ENCODE results near the gene KRT80.

KRT80 gene

DNA sequence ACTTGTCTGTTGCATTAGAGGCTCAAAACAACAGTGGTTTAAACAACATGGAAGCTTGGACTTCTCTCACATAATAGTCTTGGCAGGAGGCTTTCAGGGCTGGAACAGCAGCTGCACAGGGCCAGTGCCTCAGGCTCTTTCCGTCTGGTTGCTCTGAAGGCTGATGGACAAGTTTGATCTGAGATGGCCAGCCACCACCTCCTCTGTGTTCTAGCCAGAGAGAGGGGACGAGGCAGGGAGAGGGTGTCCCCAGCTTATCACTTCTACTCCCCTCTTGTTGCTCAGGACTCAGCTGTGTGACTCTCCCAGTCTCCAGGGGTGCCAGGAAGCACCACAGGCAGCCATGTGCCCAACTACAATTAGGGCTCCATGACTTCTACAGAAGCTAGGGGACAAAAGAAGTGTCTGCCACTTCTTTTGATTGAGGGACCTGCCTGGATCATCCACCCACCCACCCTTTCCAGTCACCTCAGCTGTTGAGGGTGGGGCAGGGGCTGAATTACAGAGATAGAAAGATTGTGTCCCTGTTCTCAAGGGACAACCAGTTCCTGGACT, 65.7 kb downstream of the KRT80 start:
- Histone ChIP-seq H2AFZ (ENCODE audit: insufficient read depth, low read length, poor library complexity) (no peak overlapping the region), H3K9ac (ENCODE audit: low read length) (no peak overlapping the region), H3K27me3 (ENCODE audit: insufficient read depth, low read length) (no peaks in the 10 kb centered on the region), H2BK5ac (ENCODE audit: low read depth, low read length, poor library complexity) (no peak overlapping the region), H3K4me1 (ENCODE audit: control insufficient read depth in 1 of 2, insufficient read depth in 2 of 2, low read length in 2 of 2) (peaks cover 10 to 14% of the 10 kb centered on the region in 2 experiments), H2AK5ac (ENCODE audit: low read length) (no peak overlapping the region), H3K36me3 (ENCODE audit: control insufficient read depth in 1 of 2, insufficient read depth in 2 of 2, low read length in 2 of 2) (no peaks in the 10 kb centered on the region), H3K4ac (ENCODE audit: low read depth, low read length) (no peak overlapping the region), H4K12ac (ENCODE audit: low read depth, low read length) (no peak overlapping the region), H3K79me2 (ENCODE audit: control insufficient read depth, insufficient read depth, low read length, poor library complexity) (no peaks in the 10 kb centered on the region), H4K8ac (ENCODE audit: low read depth, low read length) (no peak overlapping the region), H3K18ac (ENCODE audit: low read length) (no peak overlapping the region), H3K14ac (ENCODE audit: low read length) (no peak overlapping the region), H3K27ac (ENCODE audit: low read depth, low read length) (no peak overlapping the region), H3K23ac (ENCODE audit: low read length) (no peak overlapping the region), H3K4me3 (ENCODE audit: low read depth, low read length) (no peak overlapping the region), H3K79me1 (ENCODE audit: low read length) (no peaks in the 10 kb centered on the region), H3K4me2 (ENCODE audit: low read length) (no peak overlapping the region), H3K9me3 (ENCODE audit: insufficient read depth, low read depth, low read length) (no peaks in the 10 kb centered on the region), H4K91ac (ENCODE audit: low read depth, low read length) (no peak overlapping the region), H2BK120ac (ENCODE audit: insufficient read depth, low read length, poor library complexity) (no peak overlapping the region), H2BK12ac (ENCODE audit: low read length) (no peak overlapping the region)
- peak in 1 of 2 donors; percentile 29 for DNase-seq
- WGBS (ENCODE audit: extremely low coverage, insufficient coverage, insufficient read length): no CpG with 5 or more reads among the region's 2 CpGs

DNA sequence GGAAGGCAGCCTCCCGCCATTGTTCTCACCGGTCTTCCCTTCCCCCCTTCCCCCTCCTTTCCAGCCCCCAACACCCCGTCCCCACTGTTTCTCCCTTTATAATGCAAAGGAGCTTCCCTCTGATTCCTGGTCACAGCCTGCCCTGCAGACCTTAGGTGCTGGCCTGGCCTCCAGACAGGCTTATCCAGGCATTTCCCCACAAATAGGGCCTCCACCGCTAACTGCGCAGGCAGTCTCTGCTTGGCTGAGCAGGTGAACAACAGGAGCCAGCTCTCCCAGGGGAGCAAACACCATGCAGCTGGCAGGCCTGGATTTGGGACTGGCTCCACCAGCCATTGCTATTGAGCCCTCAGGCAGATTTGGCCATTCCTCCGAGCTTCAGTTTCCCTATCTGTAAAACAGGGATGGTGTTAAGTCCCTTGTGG, 66.3 kb downstream of the KRT80 start:
- H4K91ac ChIP-seq (ENCODE audit: low read depth, low read length): no peak overlapping the region
- H2BK12ac ChIP-seq (ENCODE audit: low read length): no peak overlapping the region
- H2BK120ac ChIP-seq (ENCODE audit: insufficient read depth, low read length, poor library complexity): no peak overlapping the region
- H3K4me3 ChIP-seq (ENCODE audit: low read depth, low read length): no peak overlapping the region
- H3K14ac ChIP-seq (ENCODE audit: low read length): no peak overlapping the region
- H3K4me1 ChIP-seq (ENCODE audit: control insufficient read depth in 1 of 2, insufficient read depth in 2 of 2, low read length in 2 of 2): peaks cover 10 to 14% of the 10 kb centered on the region in 2 experiments
- H3K18ac ChIP-seq (ENCODE audit: low read length): no peak overlapping the region
- no peak overlapping the region for H4K8ac ChIP-seq (ENCODE audit: low read depth, low read length)
- H3K36me3 ChIP-seq (ENCODE audit: control insufficient read depth in 1 of 2, insufficient read depth in 2 of 2, low read length in 2 of 2): no peaks in the 10 kb centered on the region
- H2AFZ ChIP-seq (ENCODE audit: insufficient read depth, low read length, poor library complexity): no peak overlapping the region
- H3K9me3 ChIP-seq (ENCODE audit: insufficient read depth, low read depth, low read length): no peaks in the 10 kb centered on the region
- no peak overlapping the region for H3K27ac ChIP-seq (ENCODE audit: low read depth, low read length)
- H3K4me2 ChIP-seq (ENCODE audit: low read length): no peak overlapping the region
- WGBS (ENCODE audit: extremely low coverage, insufficient coverage, insufficient read length): no CpG with 5 or more reads among the region's 6 CpGs
- no peak overlapping the region for H2AK5ac ChIP-seq (ENCODE audit: low read length)
- H3K9ac ChIP-seq (ENCODE audit: low read length): no peak overlapping the region
- H3K23ac ChIP-seq (ENCODE audit: low read length): no peak overlapping the region
- no peaks in the 10 kb centered on the region for H3K27me3 ChIP-seq (ENCODE audit: insufficient read depth, low read length)
- H3K79me2 ChIP-seq (ENCODE audit: control insufficient read depth, insufficient read depth, low read length, poor library complexity): no peaks in the 10 kb centered on the region
- H4K12ac ChIP-seq (ENCODE audit: low read depth, low read length): no peak overlapping the region
- H3K79me1 ChIP-seq (ENCODE audit: low read length): no peaks in the 10 kb centered on the region
- H3K4ac ChIP-seq (ENCODE audit: low read depth, low read length): no peak overlapping the region
- no peak for DNase-seq
- H2BK5ac ChIP-seq (ENCODE audit: low read depth, low read length, poor library complexity): no peak overlapping the region

DNA sequence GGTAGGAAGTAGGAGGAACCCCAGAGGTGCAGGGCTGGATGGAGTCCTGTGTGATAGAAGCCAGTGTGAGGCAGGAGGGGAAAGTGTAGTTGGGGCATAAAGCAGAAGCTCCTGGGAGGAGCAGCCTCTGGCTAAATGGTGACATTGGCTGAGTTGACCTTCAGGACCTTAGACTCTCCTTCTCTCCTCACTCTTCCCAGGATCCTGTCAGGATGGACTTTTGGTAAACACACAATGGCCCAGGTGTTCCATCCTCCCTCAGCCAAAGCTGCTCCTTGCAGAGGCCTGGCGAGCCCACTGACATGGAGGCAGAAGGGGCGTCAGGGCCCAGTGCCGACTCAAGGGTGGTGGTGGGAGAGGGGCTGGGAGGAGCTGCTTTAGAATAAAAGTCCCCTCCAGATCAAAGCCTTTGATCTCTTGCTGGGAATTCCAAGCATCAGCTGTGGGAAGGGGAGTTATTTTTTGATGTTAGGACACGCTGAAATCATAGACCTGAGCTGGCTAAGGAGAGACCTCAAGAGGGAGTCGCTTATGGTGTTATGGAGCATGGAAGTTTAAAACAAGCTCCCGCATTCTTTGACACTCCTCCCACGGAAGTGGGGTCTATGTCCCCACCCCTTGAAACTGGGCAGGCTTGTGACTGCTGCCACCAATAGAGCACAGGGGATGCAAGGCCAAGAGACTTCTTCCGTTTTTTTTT, 68.2 kb downstream of the KRT80 start:
- Histone ChIP-seq H3K79me1 (ENCODE audit: low read length) (no peaks in the 10 kb centered on the region), H3K4me1 (ENCODE audit: control insufficient read depth in 1 of 2, insufficient read depth in 2 of 2, low read length in 2 of 2) (peaks cover 10 to 14% of the 10 kb centered on the region in 2 experiments), H3K9me3 (ENCODE audit: insufficient read depth, low read depth, low read length) (no peaks in the 10 kb centered on the region), H2BK120ac (ENCODE audit: insufficient read depth, low read length, poor library complexity) (no peak overlapping the region), H4K91ac (ENCODE audit: low read depth, low read length) (no peak overlapping the region), H3K79me2 (ENCODE audit: control insufficient read depth, insufficient read depth, low read length, poor library complexity) (no peaks in the 10 kb centered on the region), H3K23ac (ENCODE audit: low read length) (no peak overlapping the region), H3K36me3 (ENCODE audit: control insufficient read depth in 1 of 2, insufficient read depth in 2 of 2, low read length in 2 of 2) (no peaks in the 10 kb centered on the region), H2AK5ac (ENCODE audit: low read length) (no peak overlapping the region), H3K27ac (ENCODE audit: low read depth, low read length) (no peak overlapping the region), H3K4me2 (ENCODE audit: low read length) (no peak overlapping the region), H3K14ac (ENCODE audit: low read length) (no peak overlapping the region), H2AFZ (ENCODE audit: insufficient read depth, low read length, poor library complexity) (no peak overlapping the region), H4K12ac (ENCODE audit: low read depth, low read length) (no peak overlapping the region), H4K8ac (ENCODE audit: low read depth, low read length) (no peak overlapping the region), H3K4ac (ENCODE audit: low read depth, low read length) (no peak overlapping the region), H2BK5ac (ENCODE audit: low read depth, low read length, poor library complexity) (no peak overlapping the region), H3K18ac (ENCODE audit: low read length) (no peak overlapping the region), H3K9ac (ENCODE audit: low read length) (no peak overlapping the region), H3K4me3 (ENCODE audit: low read depth, low read length) (no peak overlapping the region), H2BK12ac (ENCODE audit: low read length) (no peak overlapping the region), H3K27me3 (ENCODE audit: insufficient read depth, low read length) (no peaks in the 10 kb centered on the region)
- WGBS (ENCODE audit: extremely low coverage, insufficient coverage, insufficient read length): no CpG with 5 or more reads among the region's 8 CpGs
- DNase-seq: no peak

DNA sequence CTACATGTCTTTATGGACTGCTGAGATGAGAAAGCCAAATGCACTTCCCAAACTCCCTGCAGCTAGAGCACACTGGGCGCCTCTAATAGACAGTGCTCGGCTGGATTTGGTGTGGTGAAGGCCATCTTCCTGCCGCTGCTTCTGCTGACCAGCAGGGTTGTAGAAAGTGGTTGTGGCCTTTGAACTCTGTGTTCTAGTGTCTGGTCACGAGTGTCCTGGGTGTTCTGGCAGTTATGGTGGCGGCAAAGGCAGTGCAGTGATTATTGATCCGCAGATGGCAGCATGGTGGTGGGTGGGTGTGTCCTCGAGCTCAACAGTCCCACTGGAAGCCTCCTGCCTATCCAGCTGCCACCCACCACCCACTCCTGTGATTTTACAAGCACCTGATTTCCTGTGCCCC, 68.9 kb downstream of the KRT80 start:
- Histone ChIP-seq H3K14ac (ENCODE audit: low read length) (no peak overlapping the region), H3K4me1 (ENCODE audit: control insufficient read depth in 1 of 2, insufficient read depth in 2 of 2, low read length in 2 of 2) (peaks cover 10 to 14% of the 10 kb centered on the region in 2 experiments), H3K4me2 (ENCODE audit: low read length) (no peak overlapping the region), H4K91ac (ENCODE audit: low read depth, low read length) (no peak overlapping the region), H3K9me3 (ENCODE audit: insufficient read depth, low read depth, low read length) (no peaks in the 10 kb centered on the region), H3K18ac (ENCODE audit: low read length) (no peak overlapping the region), H4K12ac (ENCODE audit: low read depth, low read length) (no peak overlapping the region), H2AK5ac (ENCODE audit: low read length) (no peak overlapping the region), H3K23ac (ENCODE audit: low read length) (no peak overlapping the region), H2BK120ac (ENCODE audit: insufficient read depth, low read length, poor library complexity) (no peak overlapping the region), H2BK5ac (ENCODE audit: low read depth, low read length, poor library complexity) (no peak overlapping the region), H3K27ac (ENCODE audit: low read depth, low read length) (no peak overlapping the region), H2BK12ac (ENCODE audit: low read length) (no peak overlapping the region), H3K79me2 (ENCODE audit: control insufficient read depth, insufficient read depth, low read length, poor library complexity) (no peaks in the 10 kb centered on the region), H2AFZ (ENCODE audit: insufficient read depth, low read length, poor library complexity) (no peak overlapping the region), H3K4ac (ENCODE audit: low read depth, low read length) (no peak overlapping the region), H3K4me3 (ENCODE audit: low read depth, low read length) (no peak overlapping the region), H3K27me3 (ENCODE audit: insufficient read depth, low read length) (no peaks in the 10 kb centered on the region), H3K36me3 (ENCODE audit: control insufficient read depth in 1 of 2, insufficient read depth in 2 of 2, low read length in 2 of 2) (no peaks in the 10 kb centered on the region), H3K9ac (ENCODE audit: low read length) (no peak overlapping the region), H4K8ac (ENCODE audit: low read depth, low read length) (no peak overlapping the region), H3K79me1 (ENCODE audit: low read length) (no peaks in the 10 kb centered on the region)
- WGBS (ENCODE audit: extremely low coverage, insufficient coverage, insufficient read length): no CpG with 5 or more reads among the region's 7 CpGs
- DNase-seq: no peak

All from trophoblast cell (in vitro differentiated cells and primary cell).